Smooth muscle cell (in vitro differentiated cells): ENCODE measurements around the gene PARP2. TPM values are rescaled to one million over a fixed set of nuclear protein-coding genes. Genes with fewer than 3 reads are reported as not detected.
"Not testable (repeated sequence)": the region's sequence is repeated elsewhere in the genome, so short reads cannot be mapped to it uniquely, and the experiment has no call there.

Experiments
- DNase-seq: peaks from one replicate; lab custom pipeline; 2025; ENCODE audit not compliant: unreplicated experiment; lab: John Stamatoyannopoulos, UW
- H2AFZ ChIP-seq: fragments of 200-600 bp; sonication (generic); 2 replicates; pipeline ENCODE4 v1.6.0; 2016; ENCODE audit warnings: antibody characterized with exemption, low read depth, mild to moderate bottlenecking
- H3F3A ChIP-seq: fragments of 200-600 bp; sonication (generic); 2 replicates; pipeline ENCODE4 v1.6.0; 2017; ENCODE audit warnings: antibody characterized with exemption, low read depth
- H3K27ac ChIP-seq: fragments of 200-600 bp; sonication (generic); 2 replicates; pipeline ENCODE4 v1.5.1; 2016; ENCODE audit warnings: low read depth, mild to moderate bottlenecking
- H3K27me3 ChIP-seq: fragments of 200-600 bp; sonication (generic); 2 replicates; pipeline ENCODE4 v1.6.1; 2016; ENCODE audit warnings: low read depth, mild to moderate bottlenecking
- H3K36me3 ChIP-seq: fragments of 200-600 bp; sonication (generic); 2 replicates; pipeline ENCODE4 v1.5.1; 2016; ENCODE audit warnings: low read depth
- H3K4me1 ChIP-seq: fragments of 200-600 bp; sonication (generic); 2 replicates; pipeline ENCODE4 v1.5.1; 2016; ENCODE audit warnings: low read depth
- H3K4me2 ChIP-seq: fragments of 200-600 bp; sonication (generic); 2 replicates; pipeline ENCODE4 v1.6.0; 2016; ENCODE audit warnings: mild to moderate bottlenecking
- H3K4me3 ChIP-seq: fragments of 200-600 bp; sonication (generic); 2 replicates; pipeline ENCODE4 v1.5.1; 2016; ENCODE audit warnings: mild to moderate bottlenecking
- H3K79me2 ChIP-seq: fragments of 200-600 bp; sonication (generic); 2 replicates; pipeline ENCODE4 v1.6.0; 2016; ENCODE audit warnings: low read depth, mild to moderate bottlenecking
- H3K9ac ChIP-seq: fragments of 200-600 bp; sonication (generic); 2 replicates; pipeline ENCODE4 v1.6.0; 2016; ENCODE audit warnings: low read depth
- H3K9me3 ChIP-seq: fragments of 200-600 bp; sonication (generic); replicated peaks from 2 replicates; pipeline ENCODE4 v1.5.1; 2016; ENCODE audit warnings: low read depth
- H4K20me1 ChIP-seq: fragments of 200-600 bp; sonication (generic); 2 replicates; pipeline ENCODE4 v1.6.0; 2016; ENCODE audit warnings: low read depth
- CTCF ChIP-seq: fragments of 200-600 bp; sonication (generic); IDR thresholded peaks from 2 replicates; pipeline ENCODE4 v1.5.1; 2017; ENCODE audit warnings: borderline replicate concordance, mild to moderate bottlenecking, antibody characterized with exemption; ENCODE audit not compliant: insufficient read depth, poor library complexity, severe bottlenecking
- WGBS: methylation state at CpG from one replicate; pipeline ENCODE4 v1.1.7; 2016; ENCODE audit warnings: low lambda C conversion rate; 5-methylcytosine and 5-hydroxymethylcytosine counted together
- polyA plus RNA-seq: library from polyadenylated mRNA; unstranded; fragments of >200 nt; fragmentation: Nextera tagmentation; extraction: Ambion mirVana; gene quantifications from 2 replicates; pipeline ENCODE4 v1.2.1, GENCODE V29; 2016
- total RNA-seq: library from RNA; depleted of rRNA; stranded (reverse); fragments of >200 nt; gene quantifications from 2 replicates; pipeline ENCODE4 v1.2.3, GENCODE V29; 2014

PARP2 gene
- total and polyA plus RNA-seq, 2 experiments from 2014 or later = 29.2 to 38.7 TPM

GRCh38 chr14:20332431-20332787 lies 11.0 kb upstream of the PARP2 start:
- Histone ChIP-seq H3F3A (peaks cover 9% of the 10 kb centered on the region), H3K9me3 (no peaks in the 10 kb centered on the region), H3K27me3 (no peaks in the 10 kb centered on the region), H3K27ac (peak overlapping the region; percentile 77), H3K79me2 (peaks cover 52% of the 10 kb centered on the region), H3K4me1 (peaks cover 9% of the 10 kb centered on the region), H3K4me3 (peak overlapping the region; percentile 73), H3K4me2 (peak overlapping the region; percentile 92), H4K20me1 (peaks cover 22% of the 10 kb centered on the region), H3K9ac (peak overlapping the region; percentile 69), H3K36me3 (no peaks in the 10 kb centered on the region), H2AFZ (peak overlapping the region; percentile 64)
- WGBS = 0% methylated on average over 4 of the region's 4 CpGs
- no peak for TF ChIP-seq CTCF
- DNase-seq = no peak

GRCh38 chr14:20332788-20333493 lies 10.5 kb upstream of the PARP2 start, which contains the start of gene CCNB1IP1:
TSS of gene CCNB1IP1 (minus strand) at chr14:20333279. CDS start at chr14:20316523, 16,756 bp downstream.
- Histone ChIP-seq H3K79me2 (peaks cover 47% of the 10 kb centered on the region), H3K4me1 (peaks cover 6% of the 10 kb centered on the region), H4K20me1 (peaks cover 17% of the 10 kb centered on the region), H3K4me2 (peak within 1 kb of the TSS; percentile 92), H3K27me3 (no peaks in the 10 kb centered on the region), H3K4me3 (peak within 1 kb of the TSS; percentile 73), H3K36me3 (no peaks in the 10 kb centered on the region), H3K9me3 (no peaks in the 10 kb centered on the region), H2AFZ (peak within 1 kb of the TSS; percentile 64), H3K9ac (peak within 1 kb of the TSS; percentile 69), H3K27ac (peak within 1 kb of the TSS; percentile 77), H3F3A (peaks cover 3% of the 10 kb centered on the region)
- WGBS = under 1% methylated on average over 19 of the region's 19 CpGs
- no peak for TF ChIP-seq CTCF
- DNase-seq = peak; percentile 6

GRCh38 chr14:20333494-20333841 lies 10.0 kb upstream of the PARP2 start:
- peaks cover 6% of the 10 kb centered on the region for H3K4me1 ChIP-seq
- peak overlapping the region; percentile 77 for H3K27ac ChIP-seq
- WGBS = 28% methylated on average over 3 of the region's 3 CpGs
- DNase-seq = no peak
- peak overlapping the region; percentile 2 for H2AFZ ChIP-seq
- H3F3A ChIP-seq = no peaks in the 10 kb centered on the region
- peak overlapping the region; percentile 34 for H3K9ac ChIP-seq
- H3K4me2 ChIP-seq = peak overlapping the region; percentile 92
- peak overlapping the region; percentile 73 for H3K4me3 ChIP-seq
- peaks cover 42% of the 10 kb centered on the region for H3K79me2 ChIP-seq
- H3K9me3 ChIP-seq = no peaks in the 10 kb centered on the region
- no peak for TF ChIP-seq CTCF
- H3K27me3 ChIP-seq = no peaks in the 10 kb centered on the region
- H3K36me3 ChIP-seq = no peaks in the 10 kb centered on the region
- peaks cover 17% of the 10 kb centered on the region for H4K20me1 ChIP-seq

DNA sequence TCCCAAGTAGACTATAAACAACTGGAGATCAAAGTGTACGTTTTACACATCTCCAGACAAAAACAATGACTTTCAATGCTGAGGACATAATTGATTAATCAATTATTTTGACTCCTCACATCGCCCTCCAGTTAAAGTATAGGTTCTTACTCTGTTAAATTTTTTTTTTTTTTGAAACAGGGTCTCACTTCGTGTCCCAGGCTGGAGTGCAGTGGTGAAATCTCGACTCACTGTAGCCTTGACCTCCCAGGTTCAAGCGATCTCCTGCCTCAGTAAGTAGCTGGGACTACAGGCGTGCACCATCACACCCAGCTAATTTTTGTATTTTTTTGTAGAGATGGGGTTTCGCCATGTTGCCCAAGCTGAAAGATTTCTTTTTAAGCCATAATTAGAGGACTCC lies 9.4 kb upstream of the PARP2 start:
- Histone ChIP-seq H3K79me2 (peaks cover 36% of the 10 kb centered on the region), H3K4me3 (no peak overlapping the region), H3F3A (no peaks in the 10 kb centered on the region), H3K27ac (peak overlapping the region; percentile 77), H3K4me1 (peaks cover 6% of the 10 kb centered on the region), H3K36me3 (no peaks in the 10 kb centered on the region), H2AFZ (no peak overlapping the region), H3K27me3 (no peaks in the 10 kb centered on the region), H3K9me3 (no peaks in the 10 kb centered on the region), H3K4me2 (no peak overlapping the region), H4K20me1 (peaks cover 14% of the 10 kb centered on the region), H3K9ac (peak overlapping the region; percentile 34)
- no peak for TF ChIP-seq CTCF
- no peak for DNase-seq
- WGBS = 76% methylated on average over 7 of the region's 7 CpGs

- H3K9me3 ChIP-seq, H4K20me1 ChIP-seq, H3K4me3 ChIP-seq, H2AFZ ChIP-seq, H3K9ac ChIP-seq, DNase-seq, H3F3A ChIP-seq, H3K4me2 ChIP-seq, H3K27me3 ChIP-seq, H3K36me3 ChIP-seq, H3K27ac ChIP-seq: not testable (repeated sequence)
- Histone ChIP-seq H3K79me2 (peaks cover 12% of the 10 kb centered on the region), H3K4me1 (peaks cover 12% of the 10 kb centered on the region)
- WGBS = 94% methylated on average over 4 of the region's 4 CpGs
Observed at GRCh38 chr14:20341032-20341431, 2.4 kb upstream of the PARP2 start.
